WTC11 (cell line): Measurements from ENCODE around the gene ATXN7L3B. TPM values are rescaled to one million over a fixed set of nuclear protein-coding genes. Genes with fewer than 3 reads are reported as not detected.

ENCODE experiments used
- ATAC-seq: fragments of 200-7000 bp; cut with Tn5 transposase; 2 replicates; pipeline ENCODE4 v1.10.0; 2021; ENCODE audit warnings: mild to moderate bottlenecking, moderate library complexity
- CTCF ChIA-PET: fragments of 300-600 bp; sonication (Branson Sonifier 250); formaldehyde crosslinking; loops from one replicate; lab custom pipeline; 2021; ENCODE audit warnings: antibody characterized with exemption; lab: Charles Lee
- POLR2A ChIA-PET: fragments of 350-600 bp; sonication (Branson Sonifier 250); formaldehyde crosslinking; loops from one replicate; lab custom pipeline; 2021; ENCODE audit warnings: antibody characterized with exemption; lab: Charles Lee
- DNase-seq: peaks from one replicate; pipeline ENCODE4 v3.0.0; 2021; ENCODE audit warnings: low spot score
- H3K27ac Mint-ChIP-seq: 2 replicates; pipeline ENCODE4 v1.8.0; 2021; ENCODE audit warnings: mixed read lengths
- H3K27me3 Mint-ChIP-seq: 2 replicates; pipeline ENCODE4 v1.8.0; 2021; ENCODE audit warnings: low read depth, mild to moderate bottlenecking, moderate library complexity, mixed read lengths
- H3K36me3 Mint-ChIP-seq: 2 replicates; pipeline ENCODE4 v1.8.0; 2021; ENCODE audit warnings: mixed read lengths
- H3K4me1 Mint-ChIP-seq: 2 replicates; pipeline ENCODE4 v1.8.0; 2022; ENCODE audit warnings: mixed read lengths
- H3K4me3 Mint-ChIP-seq: 2 replicates; pipeline ENCODE4 v1.8.0; 2021; ENCODE audit warnings: mild to moderate bottlenecking, moderate library complexity, mixed read lengths
- H3K9me3 Mint-ChIP-seq: 2 replicates; pipeline ENCODE4 v1.8.0; 2021; ENCODE audit warnings: mixed read lengths
- CREB1 ChIP-seq: sonication (generic); formaldehyde crosslinking; IDR thresholded peaks from 2 replicates; pipeline ENCODE4 v1.8.0; 2023; ENCODE audit warnings: mild to moderate bottlenecking, missing genetic modification reagents
- IRF2 ChIP-seq: sonication (generic); formaldehyde crosslinking; IDR thresholded peaks from 2 replicates; pipeline ENCODE4 v1.8.0; 2022; ENCODE audit warnings: low read depth, missing genetic modification reagents, borderline replicate concordance
- NFYB ChIP-seq: sonication (generic); formaldehyde crosslinking; conservative IDR thresholded peaks from 2 replicates; pipeline ENCODE4 v1.8.0; 2022; ENCODE audit warnings: low read depth, missing genetic modification reagents
- NR1H2 ChIP-seq: sonication (generic); formaldehyde crosslinking; IDR thresholded peaks from 2 replicates; pipeline ENCODE4 v1.9.0; 2021; ENCODE audit warnings: mild to moderate bottlenecking, moderate library complexity, missing genetic modification reagents
- TCF7 ChIP-seq: sonication (generic); formaldehyde crosslinking; IDR thresholded peaks from 2 replicates; pipeline ENCODE4 v1.8.0; 2022; ENCODE audit warnings: mild to moderate bottlenecking, low read depth, missing genetic modification reagents, moderate library complexity
- TEAD4 ChIP-seq: sonication (generic); formaldehyde crosslinking; IDR thresholded peaks from 2 replicates; pipeline ENCODE4 v1.8.0; 2022; ENCODE audit warnings: mild to moderate bottlenecking, missing genetic modification reagents
- ZNF263 ChIP-seq: sonication (generic); formaldehyde crosslinking; IDR thresholded peaks from 2 replicates; pipeline ENCODE4 v1.8.1; 2022; ENCODE audit warnings: low read depth, mild to moderate bottlenecking, moderate library complexity, missing genetic modification reagents
- ZNF396 ChIP-seq: fragments of 250-450 bp; sonication (Bioruptor Pico); IDR thresholded peaks from 2 replicates; pipeline ENCODE4 v1.8.0; 2021; ENCODE audit warnings: mild to moderate bottlenecking, moderate library complexity, borderline replicate concordance
- total RNA-seq: library from RNA; stranded (reverse); gene quantifications from 3 replicates; pipeline ENCODE4 v1.2.3, GENCODE V29; 2021
- TF ChIP-seq, protein P1 (sequence below): sonication (generic); formaldehyde crosslinking; IDR thresholded peaks from 2 replicates; pipeline ENCODE4 v1.8.1; 2023; ENCODE audit warnings: mild to moderate bottlenecking, missing genetic modification reagents
- TF ChIP-seq, protein P2 (sequence below): sonication (generic); formaldehyde crosslinking; IDR thresholded peaks from 2 replicates; pipeline ENCODE4 v1.8.0; 2022; ENCODE audit warnings: mild to moderate bottlenecking, missing genetic modification reagents
- TF ChIP-seq, protein P3 (sequence below): sonication (generic); formaldehyde crosslinking; IDR thresholded peaks from 2 replicates; pipeline ENCODE4 v1.8.0; 2022; ENCODE audit warnings: missing genetic modification reagents
- TF ChIP-seq, protein P4 (sequence below): sonication (generic); formaldehyde crosslinking; conservative IDR thresholded peaks from 2 replicates; pipeline ENCODE4 v1.8.1; 2023; ENCODE audit warnings: mild to moderate bottlenecking, low read depth, missing genetic modification reagents, moderate library complexity
- TF ChIP-seq, protein P5 (sequence below): sonication (generic); formaldehyde crosslinking; IDR thresholded peaks from 2 replicates; pipeline ENCODE4 v1.8.1; 2023; ENCODE audit warnings: mild to moderate bottlenecking, missing genetic modification reagents, borderline replicate concordance
- TF ChIP-seq, protein P6 (sequence below): fragments of 250-450 bp; sonication (Bioruptor Pico); IDR thresholded peaks from 2 replicates; pipeline ENCODE4 v1.9.0; 2021; ENCODE audit warnings: mild to moderate bottlenecking

Gene ATXN7L3B
- total RNA-seq, 1 experiment from 2014 or later: 36.3 TPM

DNA sequence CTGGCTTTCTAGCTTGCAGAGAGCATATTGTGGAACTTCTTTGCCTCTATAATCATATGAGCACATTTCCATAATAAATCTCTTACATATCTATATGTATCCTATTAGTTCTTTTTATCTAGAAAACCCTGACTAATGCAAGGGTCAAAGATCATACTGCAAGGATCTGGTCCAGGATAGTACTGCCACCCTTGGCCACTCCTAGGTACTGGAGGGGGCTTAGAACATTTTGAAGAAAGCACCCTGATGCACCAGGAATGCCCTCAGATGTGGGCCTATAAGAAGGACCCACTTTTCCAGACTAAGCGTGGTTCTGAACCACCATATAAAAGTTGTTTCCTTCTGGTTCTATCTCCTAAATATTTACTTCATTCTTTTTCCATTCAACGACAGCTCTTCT, 14.6 kb downstream of the ATXN7L3B start (continued):
- TF ChIP-seq, protein P1, sequence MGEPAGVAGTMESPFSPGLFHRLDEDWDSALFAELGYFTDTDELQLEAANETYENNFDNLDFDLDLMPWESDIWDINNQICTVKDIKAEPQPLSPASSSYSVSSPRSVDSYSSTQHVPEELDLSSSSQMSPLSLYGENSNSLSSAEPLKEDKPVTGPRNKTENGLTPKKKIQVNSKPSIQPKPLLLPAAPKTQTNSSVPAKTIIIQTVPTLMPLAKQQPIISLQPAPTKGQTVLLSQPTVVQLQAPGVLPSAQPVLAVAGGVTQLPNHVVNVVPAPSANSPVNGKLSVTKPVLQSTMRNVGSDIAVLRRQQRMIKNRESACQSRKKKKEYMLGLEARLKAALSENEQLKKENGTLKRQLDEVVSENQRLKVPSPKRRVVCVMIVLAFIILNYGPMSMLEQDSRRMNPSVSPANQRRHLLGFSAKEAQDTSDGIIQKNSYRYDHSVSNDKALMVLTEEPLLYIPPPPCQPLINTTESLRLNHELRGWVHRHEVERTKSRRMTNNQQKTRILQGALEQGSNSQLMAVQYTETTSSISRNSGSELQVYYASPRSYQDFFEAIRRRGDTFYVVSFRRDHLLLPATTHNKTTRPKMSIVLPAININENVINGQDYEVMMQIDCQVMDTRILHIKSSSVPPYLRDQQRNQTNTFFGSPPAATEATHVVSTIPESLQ (CRISPR knock-in tag): no peak
- TF ChIP-seq NR1H2: no peak

DNA sequence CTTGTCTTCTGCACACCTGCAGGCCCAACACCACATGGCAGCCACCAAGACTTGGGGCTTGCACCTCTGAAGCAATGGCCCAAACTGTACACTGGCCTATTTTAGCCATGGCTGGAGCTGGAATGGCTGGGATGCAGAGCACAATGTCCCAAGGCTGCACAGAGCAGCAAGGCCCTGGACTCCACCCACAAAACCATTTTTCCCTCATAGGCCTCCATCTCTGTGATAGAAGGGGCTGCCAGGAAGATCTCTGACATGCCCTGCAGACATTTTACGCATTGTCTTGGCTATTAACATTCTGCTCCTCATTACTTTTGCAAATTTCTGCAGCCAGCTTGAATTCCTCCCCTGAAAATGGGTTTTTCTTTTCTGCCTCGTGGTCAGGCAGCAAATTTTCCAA, 22.1 kb downstream of the ATXN7L3B start:
- no peak overlapping the region for H3K27ac Mint-ChIP-seq
- DNase-seq (no peak), ATAC-seq (no peak)
- no peak overlapping the region for H3K4me3 Mint-ChIP-seq
- no peaks in the 10 kb centered on the region for H3K27me3 Mint-ChIP-seq
- peaks cover 10% of the 10 kb centered on the region; the same call in 1 of the 2 replicates for H3K9me3 Mint-ChIP-seq
- H3K36me3 Mint-ChIP-seq: 0 out of 2 replicates have a peak, but pooled peaks cover 5% of the 10 kb centered on the region
- peaks cover 4% of the 10 kb centered on the region for H3K4me1 Mint-ChIP-seq
- ChIA-PET POLR2A (no interaction called here), CTCF (no interaction called here)
- TF ChIP-seq, protein P2, sequence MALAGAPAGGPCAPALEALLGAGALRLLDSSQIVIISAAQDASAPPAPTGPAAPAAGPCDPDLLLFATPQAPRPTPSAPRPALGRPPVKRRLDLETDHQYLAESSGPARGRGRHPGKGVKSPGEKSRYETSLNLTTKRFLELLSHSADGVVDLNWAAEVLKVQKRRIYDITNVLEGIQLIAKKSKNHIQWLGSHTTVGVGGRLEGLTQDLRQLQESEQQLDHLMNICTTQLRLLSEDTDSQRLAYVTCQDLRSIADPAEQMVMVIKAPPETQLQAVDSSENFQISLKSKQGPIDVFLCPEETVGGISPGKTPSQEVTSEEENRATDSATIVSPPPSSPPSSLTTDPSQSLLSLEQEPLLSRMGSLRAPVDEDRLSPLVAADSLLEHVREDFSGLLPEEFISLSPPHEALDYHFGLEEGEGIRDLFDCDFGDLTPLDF (CRISPR knock-in tag): no peak
- TF ChIP-seq ZNF396 (no peak), CREB1 (CRISPR knock-in tag) (no peak), NFYB (CRISPR knock-in tag) (no peak), TEAD4 (CRISPR knock-in tag) (no peak), ZNF263 (CRISPR knock-in tag) (no peak), IRF2 (CRISPR knock-in tag) (no peak), TCF7 (CRISPR knock-in tag) (no peak)
- TF ChIP-seq, protein P3, sequence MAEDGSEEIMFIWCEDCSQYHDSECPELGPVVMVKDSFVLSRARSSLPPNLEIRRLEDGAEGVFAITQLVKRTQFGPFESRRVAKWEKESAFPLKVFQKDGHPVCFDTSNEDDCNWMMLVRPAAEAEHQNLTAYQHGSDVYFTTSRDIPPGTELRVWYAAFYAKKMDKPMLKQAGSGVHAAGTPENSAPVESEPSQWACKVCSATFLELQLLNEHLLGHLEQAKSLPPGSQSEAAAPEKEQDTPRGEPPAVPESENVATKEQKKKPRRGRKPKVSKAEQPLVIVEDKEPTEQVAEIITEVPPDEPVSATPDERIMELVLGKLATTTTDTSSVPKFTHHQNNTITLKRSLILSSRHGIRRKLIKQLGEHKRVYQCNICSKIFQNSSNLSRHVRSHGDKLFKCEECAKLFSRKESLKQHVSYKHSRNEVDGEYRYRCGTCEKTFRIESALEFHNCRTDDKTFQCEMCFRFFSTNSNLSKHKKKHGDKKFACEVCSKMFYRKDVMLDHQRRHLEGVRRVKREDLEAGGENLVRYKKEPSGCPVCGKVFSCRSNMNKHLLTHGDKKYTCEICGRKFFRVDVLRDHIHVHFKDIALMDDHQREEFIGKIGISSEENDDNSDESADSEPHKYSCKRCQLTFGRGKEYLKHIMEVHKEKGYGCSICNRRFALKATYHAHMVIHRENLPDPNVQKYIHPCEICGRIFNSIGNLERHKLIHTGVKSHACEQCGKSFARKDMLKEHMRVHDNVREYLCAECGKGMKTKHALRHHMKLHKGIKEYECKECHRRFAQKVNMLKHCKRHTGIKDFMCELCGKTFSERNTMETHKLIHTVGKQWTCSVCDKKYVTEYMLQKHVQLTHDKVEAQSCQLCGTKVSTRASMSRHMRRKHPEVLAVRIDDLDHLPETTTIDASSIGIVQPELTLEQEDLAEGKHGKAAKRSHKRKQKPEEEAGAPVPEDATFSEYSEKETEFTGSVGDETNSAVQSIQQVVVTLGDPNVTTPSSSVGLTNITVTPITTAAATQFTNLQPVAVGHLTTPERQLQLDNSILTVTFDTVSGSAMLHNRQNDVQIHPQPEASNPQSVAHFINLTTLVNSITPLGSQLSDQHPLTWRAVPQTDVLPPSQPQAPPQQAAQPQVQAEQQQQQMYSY (CRISPR knock-in tag): no peak
- TF ChIP-seq, protein P4, sequence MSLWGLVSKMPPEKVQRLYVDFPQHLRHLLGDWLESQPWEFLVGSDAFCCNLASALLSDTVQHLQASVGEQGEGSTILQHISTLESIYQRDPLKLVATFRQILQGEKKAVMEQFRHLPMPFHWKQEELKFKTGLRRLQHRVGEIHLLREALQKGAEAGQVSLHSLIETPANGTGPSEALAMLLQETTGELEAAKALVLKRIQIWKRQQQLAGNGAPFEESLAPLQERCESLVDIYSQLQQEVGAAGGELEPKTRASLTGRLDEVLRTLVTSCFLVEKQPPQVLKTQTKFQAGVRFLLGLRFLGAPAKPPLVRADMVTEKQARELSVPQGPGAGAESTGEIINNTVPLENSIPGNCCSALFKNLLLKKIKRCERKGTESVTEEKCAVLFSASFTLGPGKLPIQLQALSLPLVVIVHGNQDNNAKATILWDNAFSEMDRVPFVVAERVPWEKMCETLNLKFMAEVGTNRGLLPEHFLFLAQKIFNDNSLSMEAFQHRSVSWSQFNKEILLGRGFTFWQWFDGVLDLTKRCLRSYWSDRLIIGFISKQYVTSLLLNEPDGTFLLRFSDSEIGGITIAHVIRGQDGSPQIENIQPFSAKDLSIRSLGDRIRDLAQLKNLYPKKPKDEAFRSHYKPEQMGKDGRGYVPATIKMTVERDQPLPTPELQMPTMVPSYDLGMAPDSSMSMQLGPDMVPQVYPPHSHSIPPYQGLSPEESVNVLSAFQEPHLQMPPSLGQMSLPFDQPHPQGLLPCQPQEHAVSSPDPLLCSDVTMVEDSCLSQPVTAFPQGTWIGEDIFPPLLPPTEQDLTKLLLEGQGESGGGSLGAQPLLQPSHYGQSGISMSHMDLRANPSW (CRISPR knock-in tag): no peak
- TF ChIP-seq, protein P5, sequence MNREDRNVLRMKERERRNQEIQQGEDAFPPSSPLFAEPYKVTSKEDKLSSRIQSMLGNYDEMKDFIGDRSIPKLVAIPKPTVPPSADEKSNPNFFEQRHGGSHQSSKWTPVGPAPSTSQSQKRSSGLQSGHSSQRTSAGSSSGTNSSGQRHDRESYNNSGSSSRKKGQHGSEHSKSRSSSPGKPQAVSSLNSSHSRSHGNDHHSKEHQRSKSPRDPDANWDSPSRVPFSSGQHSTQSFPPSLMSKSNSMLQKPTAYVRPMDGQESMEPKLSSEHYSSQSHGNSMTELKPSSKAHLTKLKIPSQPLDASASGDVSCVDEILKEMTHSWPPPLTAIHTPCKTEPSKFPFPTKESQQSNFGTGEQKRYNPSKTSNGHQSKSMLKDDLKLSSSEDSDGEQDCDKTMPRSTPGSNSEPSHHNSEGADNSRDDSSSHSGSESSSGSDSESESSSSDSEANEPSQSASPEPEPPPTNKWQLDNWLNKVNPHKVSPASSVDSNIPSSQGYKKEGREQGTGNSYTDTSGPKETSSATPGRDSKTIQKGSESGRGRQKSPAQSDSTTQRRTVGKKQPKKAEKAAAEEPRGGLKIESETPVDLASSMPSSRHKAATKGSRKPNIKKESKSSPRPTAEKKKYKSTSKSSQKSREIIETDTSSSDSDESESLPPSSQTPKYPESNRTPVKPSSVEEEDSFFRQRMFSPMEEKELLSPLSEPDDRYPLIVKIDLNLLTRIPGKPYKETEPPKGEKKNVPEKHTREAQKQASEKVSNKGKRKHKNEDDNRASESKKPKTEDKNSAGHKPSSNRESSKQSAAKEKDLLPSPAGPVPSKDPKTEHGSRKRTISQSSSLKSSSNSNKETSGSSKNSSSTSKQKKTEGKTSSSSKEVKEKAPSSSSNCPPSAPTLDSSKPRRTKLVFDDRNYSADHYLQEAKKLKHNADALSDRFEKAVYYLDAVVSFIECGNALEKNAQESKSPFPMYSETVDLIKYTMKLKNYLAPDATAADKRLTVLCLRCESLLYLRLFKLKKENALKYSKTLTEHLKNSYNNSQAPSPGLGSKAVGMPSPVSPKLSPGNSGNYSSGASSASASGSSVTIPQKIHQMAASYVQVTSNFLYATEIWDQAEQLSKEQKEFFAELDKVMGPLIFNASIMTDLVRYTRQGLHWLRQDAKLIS: no peak
- TF ChIP-seq, protein P6, sequence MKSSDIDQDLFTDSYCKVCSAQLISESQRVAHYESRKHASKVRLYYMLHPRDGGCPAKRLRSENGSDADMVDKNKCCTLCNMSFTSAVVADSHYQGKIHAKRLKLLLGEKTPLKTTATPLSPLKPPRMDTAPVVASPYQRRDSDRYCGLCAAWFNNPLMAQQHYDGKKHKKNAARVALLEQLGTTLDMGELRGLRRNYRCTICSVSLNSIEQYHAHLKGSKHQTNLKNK (CRISPR knock-in tag): no peak
